Measurements from ENCODE around the gene OTX1.
A peak's percentile ranks its signal among the peaks of the same experiment; 100 is the strongest.

The OTX1 gene

DNA sequence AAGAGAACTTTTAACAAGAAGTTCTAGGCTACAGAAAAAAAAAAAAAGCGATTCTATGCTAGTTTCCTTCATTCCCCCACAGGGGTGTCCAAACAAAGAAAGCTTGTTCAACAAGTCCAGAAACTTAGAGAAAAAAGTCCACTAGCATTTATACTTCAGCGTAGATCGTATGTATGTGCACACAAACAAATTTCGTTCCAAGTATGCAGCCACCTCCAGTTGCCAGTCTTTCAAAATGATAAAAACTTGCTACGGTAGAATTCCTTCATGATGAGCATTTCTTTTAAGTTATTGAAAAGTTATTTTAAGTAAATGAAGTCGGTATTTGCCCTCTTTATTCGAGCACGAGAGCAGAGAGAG, 3.7 kb upstream of the OTX1 start:
- no peak overlapping the region for H3K27ac ChIP-seq

DNA sequence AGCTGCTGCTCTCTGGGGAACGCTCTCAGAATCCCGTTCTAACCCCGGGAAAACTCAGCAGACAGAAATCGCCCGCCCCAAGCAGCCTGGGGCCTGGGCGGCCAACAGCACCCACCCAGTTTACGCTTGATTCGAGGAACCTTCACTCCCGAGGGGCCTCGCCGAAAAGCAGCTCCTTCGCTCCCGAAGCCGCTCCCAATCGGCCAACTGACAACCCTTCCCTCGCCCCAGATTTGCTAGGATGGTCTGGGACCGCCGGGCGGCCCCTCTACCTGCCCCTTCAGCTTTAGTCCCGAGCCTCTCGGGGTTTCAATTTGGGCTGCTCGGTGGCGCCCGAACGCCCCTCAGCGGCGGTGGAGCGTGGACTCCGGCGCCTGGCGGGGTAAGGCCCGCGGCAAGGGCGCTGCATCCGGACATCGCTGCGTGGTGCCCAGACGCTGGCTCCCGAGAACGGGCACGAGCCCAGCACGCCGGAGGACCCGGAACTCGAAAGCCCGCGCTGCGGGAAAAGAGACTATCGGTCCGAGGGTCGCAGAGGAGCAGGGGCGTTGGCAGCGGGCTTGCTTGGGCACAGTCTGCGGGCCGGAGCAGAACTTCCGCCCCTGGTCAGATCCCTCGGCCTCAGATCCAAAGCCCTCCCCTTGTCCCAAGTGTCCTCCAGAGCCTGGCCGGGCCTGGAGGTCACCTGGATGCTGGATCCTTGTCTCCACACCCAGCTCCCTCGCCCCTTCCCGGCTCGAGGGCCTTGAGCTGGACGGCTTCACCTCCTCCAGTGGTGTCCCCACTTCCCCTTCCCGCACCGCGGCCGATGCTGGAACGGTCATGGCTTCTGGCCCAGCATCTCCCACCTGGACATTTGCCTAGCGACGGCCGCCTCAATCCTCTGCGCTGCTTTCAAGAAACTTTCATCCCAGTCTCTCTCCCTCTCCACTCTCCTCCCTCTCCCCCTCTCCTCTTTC, 3.0 kb upstream of the OTX1 start:
- TF ChIP-seq, protein P1, sequence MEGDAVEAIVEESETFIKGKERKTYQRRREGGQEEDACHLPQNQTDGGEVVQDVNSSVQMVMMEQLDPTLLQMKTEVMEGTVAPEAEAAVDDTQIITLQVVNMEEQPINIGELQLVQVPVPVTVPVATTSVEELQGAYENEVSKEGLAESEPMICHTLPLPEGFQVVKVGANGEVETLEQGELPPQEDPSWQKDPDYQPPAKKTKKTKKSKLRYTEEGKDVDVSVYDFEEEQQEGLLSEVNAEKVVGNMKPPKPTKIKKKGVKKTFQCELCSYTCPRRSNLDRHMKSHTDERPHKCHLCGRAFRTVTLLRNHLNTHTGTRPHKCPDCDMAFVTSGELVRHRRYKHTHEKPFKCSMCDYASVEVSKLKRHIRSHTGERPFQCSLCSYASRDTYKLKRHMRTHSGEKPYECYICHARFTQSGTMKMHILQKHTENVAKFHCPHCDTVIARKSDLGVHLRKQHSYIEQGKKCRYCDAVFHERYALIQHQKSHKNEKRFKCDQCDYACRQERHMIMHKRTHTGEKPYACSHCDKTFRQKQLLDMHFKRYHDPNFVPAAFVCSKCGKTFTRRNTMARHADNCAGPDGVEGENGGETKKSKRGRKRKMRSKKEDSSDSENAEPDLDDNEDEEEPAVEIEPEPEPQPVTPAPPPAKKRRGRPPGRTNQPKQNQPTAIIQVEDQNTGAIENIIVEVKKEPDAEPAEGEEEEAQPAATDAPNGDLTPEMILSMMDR (IDR thresholded peaks at IDR 0.05): no peak
- no peak for TF ChIP-seq ZFX (IDR thresholded peaks at IDR 0.05; ENCODE audit: borderline replicate concordance)

More for the DNA sequence above, 3.7 kb upstream of the OTX1 start:
- TF ChIP-seq ZFX (IDR thresholded peaks at IDR 0.05; ENCODE audit: borderline replicate concordance): no peak
- TF ChIP-seq, protein P1 (IDR thresholded peaks at IDR 0.05): no peak

DNA sequence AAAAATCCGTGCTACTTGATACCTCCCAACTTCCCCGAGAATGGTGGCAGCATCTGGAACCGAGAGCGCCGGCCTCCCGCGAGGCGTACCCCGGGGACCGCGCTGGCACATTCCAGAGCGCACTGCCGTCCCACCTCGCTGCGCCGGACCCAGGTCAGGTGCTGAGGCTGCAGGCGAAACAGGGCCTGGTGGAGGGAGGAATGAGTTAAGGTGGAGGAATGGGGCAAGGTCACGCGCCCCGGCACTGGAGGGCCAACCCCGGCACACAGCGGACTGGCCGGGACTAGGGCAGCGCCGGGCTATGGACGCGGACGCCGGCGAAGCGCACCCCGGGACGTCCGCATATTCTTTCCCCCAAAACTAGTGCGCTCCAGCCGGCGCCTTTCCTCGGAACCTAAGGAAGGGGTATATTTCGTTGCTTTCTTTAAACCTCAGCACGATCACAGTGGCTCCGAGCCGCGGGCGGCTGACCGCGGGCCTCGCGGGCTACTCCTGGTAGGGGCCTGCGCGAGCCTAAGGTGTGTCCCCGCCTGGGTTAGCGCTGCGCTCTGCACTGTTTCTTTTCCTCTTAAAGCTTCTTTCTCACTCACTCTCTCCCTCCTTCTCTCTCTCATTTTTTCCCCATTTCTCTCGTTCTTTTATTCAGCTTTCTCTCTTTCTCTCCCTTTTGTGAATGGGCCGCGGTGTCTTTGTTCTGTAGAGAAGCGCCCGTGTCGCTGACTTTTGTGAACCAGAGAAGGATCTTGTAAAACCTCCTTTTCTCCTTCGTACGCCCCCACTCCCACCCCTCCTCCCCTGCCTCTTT, 2.1 kb upstream of the OTX1 start:
- no peak overlapping the region; the same call in 1 of the 2 replicates for H3K27ac ChIP-seq
- TF ChIP-seq, protein P1 (IDR thresholded peaks at IDR 0.05): no peak
- TF ChIP-seq ZFX (IDR thresholded peaks at IDR 0.05; ENCODE audit: borderline replicate concordance): no peak

More for the DNA sequence above, 3.0 kb upstream of the OTX1 start:
- no peak overlapping the region for H3K27ac ChIP-seq

DNA sequence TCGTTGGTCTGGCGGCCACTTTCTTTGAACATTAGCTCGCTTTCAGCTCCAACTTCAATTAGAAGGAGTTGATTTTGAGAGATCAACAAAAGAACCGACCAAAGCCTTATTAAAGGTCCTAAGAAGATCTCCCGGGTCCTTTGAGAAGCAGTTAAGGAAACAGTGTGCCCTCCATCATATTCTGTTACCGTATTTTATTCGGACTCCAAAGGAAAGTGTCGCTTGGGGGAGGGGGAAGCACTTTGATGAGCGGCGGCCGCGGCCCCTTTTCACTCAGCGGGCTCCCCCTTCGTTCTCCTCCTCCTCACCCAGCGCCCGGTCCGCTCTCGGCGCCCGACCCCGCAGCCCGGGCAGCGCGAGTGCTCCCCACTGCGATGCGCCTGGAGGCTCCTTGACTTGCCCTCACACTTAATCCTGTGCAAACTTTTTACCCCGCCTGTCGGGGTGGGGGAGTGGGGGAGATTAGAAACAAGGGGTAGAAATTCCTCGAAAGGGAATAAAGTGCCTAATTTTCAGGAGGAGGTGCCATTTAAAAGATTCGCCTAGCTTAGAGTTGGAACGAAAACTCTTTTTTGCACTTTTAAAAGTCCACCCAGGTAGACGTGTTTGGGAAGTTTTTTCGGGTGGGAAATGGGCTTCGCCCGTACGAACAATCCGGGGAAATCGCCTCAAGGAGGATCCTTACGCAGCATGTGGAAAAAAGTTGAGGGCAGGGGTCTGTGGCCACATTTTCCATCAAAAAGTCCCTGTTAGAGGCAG, 1.2 kb upstream of the OTX1 start:
- peak overlapping the region; percentile 91 for H3K27ac ChIP-seq
- no peak for TF ChIP-seq ZFX (IDR thresholded peaks at IDR 0.05; ENCODE audit: borderline replicate concordance)
- TF ChIP-seq, protein P1 (IDR thresholded peaks at IDR 0.05): no peak

DNA sequence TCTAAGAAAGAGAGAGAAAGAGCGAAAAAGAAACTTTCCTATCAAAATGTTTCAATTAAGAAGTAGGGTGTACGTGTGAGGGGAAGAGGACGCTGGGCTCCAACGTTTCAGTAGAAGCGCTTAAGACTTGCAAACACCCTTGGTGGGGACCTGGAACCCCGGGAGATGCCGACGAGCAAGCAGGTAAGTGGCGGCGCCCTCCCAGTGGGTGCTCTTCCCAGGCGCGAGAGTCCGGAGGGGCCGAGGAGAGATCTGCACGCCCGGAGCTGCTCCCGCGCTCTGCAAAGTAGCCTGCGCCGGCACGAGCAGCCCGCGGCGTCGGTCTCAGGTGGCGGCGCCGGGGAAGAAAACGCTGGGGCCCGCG, 678 bp upstream of the OTX1 start:
- peak overlapping the region; percentile 91 for H3K27ac ChIP-seq
- TF ChIP-seq, protein P1 (IDR thresholded peaks at IDR 0.05): no peak
- no peak for TF ChIP-seq ZFX (IDR thresholded peaks at IDR 0.05; ENCODE audit: borderline replicate concordance)

DNA sequence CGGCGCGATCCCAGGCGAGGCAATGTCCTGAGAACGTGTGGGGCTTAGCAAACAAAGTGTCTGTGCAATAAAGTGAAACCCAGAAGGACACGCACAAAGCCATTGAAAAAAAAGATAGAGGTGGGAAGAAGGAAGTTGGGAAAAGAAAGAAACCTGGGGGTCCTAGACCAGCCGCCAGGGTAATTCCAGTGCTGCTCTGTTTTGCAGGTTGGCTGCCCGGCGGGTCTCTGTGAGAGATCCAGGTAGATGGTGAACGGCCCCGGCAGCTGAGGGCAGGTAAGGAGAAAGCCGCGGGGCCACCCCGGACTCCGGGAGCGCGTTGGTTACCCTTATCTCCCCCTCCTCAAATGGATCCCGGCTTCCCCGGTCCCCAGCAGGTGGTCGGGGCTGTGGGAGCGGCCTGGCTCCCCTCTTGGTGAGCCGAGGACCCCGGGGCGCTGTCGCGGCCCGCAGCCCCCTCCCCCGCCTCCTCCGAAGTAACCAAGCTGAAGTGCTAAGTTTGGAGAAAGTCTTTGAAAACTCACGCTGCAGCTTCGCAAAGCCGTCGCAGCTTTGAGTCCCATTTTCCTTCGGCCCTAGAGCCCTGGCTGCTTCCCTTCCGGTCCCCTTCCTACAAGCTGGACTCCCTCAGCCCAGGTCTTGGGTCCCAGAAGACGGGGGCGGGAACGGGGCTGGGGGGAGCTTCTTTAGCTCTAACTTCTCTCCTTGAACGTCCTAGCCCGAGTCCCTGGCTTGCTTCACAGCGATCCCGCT, 588 bp downstream of the OTX1 start:
- no peak for TF ChIP-seq ZFX (IDR thresholded peaks at IDR 0.05; ENCODE audit: borderline replicate concordance)
- TF ChIP-seq, protein P1 (IDR thresholded peaks at IDR 0.05): no peak
- peak overlapping the region; percentile 91 for H3K27ac ChIP-seq
